HepG2 (cell line): ENCODE results near the gene BCCIP. TPM values are rescaled to one million over a fixed set of nuclear protein-coding genes. Genes with fewer than 3 reads are reported as not detected.

Experiments used
- AKAP8 ChIP-seq: sonication (generic); formaldehyde crosslinking; IDR thresholded peaks from 2 replicates; pipeline ENCODE4 v1.5.1; 2020; ENCODE audit warnings: mild to moderate bottlenecking, missing genetic modification reagents
- BORCS8-MEF2B ChIP-seq: sonication (generic); formaldehyde crosslinking; IDR thresholded peaks from 2 replicates; pipeline ENCODE4 v1.8.0; 2022; ENCODE audit warnings: mild to moderate bottlenecking, missing genetic modification reagents
- CHD4 ChIP-seq: fragments of 200-600 bp; sonication (generic); IDR thresholded peaks from 2 replicates; pipeline ENCODE4 v1.7.0; 2017; ENCODE audit warnings: mild to moderate bottlenecking, low read length, borderline replicate concordance
- EED ChIP-seq: sonication (generic); formaldehyde crosslinking; IDR thresholded peaks from 2 replicates; pipeline ENCODE4 v1.5.0; 2020; ENCODE audit warnings: mild to moderate bottlenecking, missing genetic modification reagents
- EP300 ChIP-seq, 3 experiments: sonication (generic) in 1 of 3; formaldehyde crosslinking in 1 of 3; IDR thresholded peaks; 2 replicates each; pipeline versions ENCODE4 v1.5.1 to v1.6.1; 2011 to 2020; ENCODE audit warnings: low read depth in 2 of 3, low read length in 2 of 3, borderline replicate concordance in 1 of 3, improper control_type of control experiment in 1 of 3, mild to moderate bottlenecking in 1 of 3, missing genetic modification reagents in 1 of 3, moderate library complexity in 1 of 3
- MATR3 ChIP-seq: sonication (generic); formaldehyde crosslinking; IDR thresholded peaks from 2 replicates; pipeline ENCODE4 v1.4.0; 2020; ENCODE audit warnings: missing genetic modification reagents
- MAZ ChIP-seq, 2 experiments: sonication (generic) in 1 of 2; formaldehyde crosslinking in 1 of 2; IDR thresholded peaks; 2 replicates each; pipeline versions ENCODE4 v1.5.0 to v1.6.1; 2012 to 2020; ENCODE audit warnings: low read depth in 2 of 2, mild to moderate bottlenecking in 2 of 2, borderline replicate concordance in 1 of 2, improper control_type of control experiment in 1 of 2, low read length in 1 of 2, missing genetic modification reagents in 1 of 2, moderate library complexity in 1 of 2
- MIER2 ChIP-seq: IDR thresholded peaks from 2 replicates; pipeline ENCODE4 v1.6.1; 2016; ENCODE audit warnings: missing biosample characterization, missing genetic modification reagents
- RBM39 ChIP-seq: fragments of 200-400 bp; formaldehyde crosslinking; IDR thresholded peaks from one replicate; pipeline ENCODE4 v1.6.1; 2018; ENCODE audit warnings: antibody characterized with exemption, mild to moderate bottlenecking, low read depth, low read length; ENCODE audit not compliant: poor library complexity, severe bottlenecking
- REPIN1 ChIP-seq: sonication (generic); formaldehyde crosslinking; IDR thresholded peaks from 2 replicates; pipeline ENCODE4 v1.8.0; 2022; ENCODE audit warnings: missing genetic modification reagents, low read depth, mild to moderate bottlenecking, borderline replicate concordance
- RFXANK ChIP-seq: IDR thresholded peaks from 2 replicates; pipeline ENCODE4 v1.6.1; 2016
- SMC3 ChIP-seq: IDR thresholded peaks from 2 replicates; pipeline ENCODE4 v1.6.1; 2011; ENCODE audit warnings: low read length, improper control_type of control experiment
- SRF ChIP-seq: IDR thresholded peaks from 2 replicates; pipeline ENCODE4 v1.6.1; 2011; ENCODE audit warnings: mild to moderate bottlenecking, low read depth, low read length, moderate library complexity
- ZMYM4 ChIP-seq: sonication (generic); formaldehyde crosslinking; IDR thresholded peaks from 2 replicates; pipeline ENCODE4 v1.8.1; 2023; ENCODE audit warnings: mild to moderate bottlenecking, missing genetic modification reagents
- ZNF121 ChIP-seq: sonication (generic); formaldehyde crosslinking; IDR thresholded peaks from 2 replicates; pipeline ENCODE4 v1.5.0; 2020; ENCODE audit warnings: mild to moderate bottlenecking, missing genetic modification reagents
- ZNF263 ChIP-seq: sonication (generic); formaldehyde crosslinking; IDR thresholded peaks from 2 replicates; pipeline ENCODE4 v1.4.0; 2020; ENCODE audit warnings: missing genetic modification reagents
- ZNF296 ChIP-seq: sonication (generic); formaldehyde crosslinking; conservative IDR thresholded peaks from 2 replicates; pipeline ENCODE4 v1.5.0; 2020; ENCODE audit warnings: mild to moderate bottlenecking, missing genetic modification reagents
- ZNF660 ChIP-seq: sonication (generic); formaldehyde crosslinking; IDR thresholded peaks from 2 replicates; pipeline ENCODE4 v1.5.1; 2020; ENCODE audit warnings: mild to moderate bottlenecking, low read depth, missing genetic modification reagents, borderline replicate concordance
- ZNF724P ChIP-seq: sonication (generic); formaldehyde crosslinking; IDR thresholded peaks from 2 replicates; pipeline ENCODE4 v1.8.0; 2022; ENCODE audit warnings: missing genetic modification reagents, borderline replicate concordance
- ZNF841 ChIP-seq: sonication (generic); formaldehyde crosslinking; IDR thresholded peaks from 2 replicates; pipeline ENCODE4 v1.8.1; 2023; ENCODE audit warnings: missing genetic modification reagents, borderline replicate concordance
- ZSCAN12 ChIP-seq: sonication (generic); formaldehyde crosslinking; IDR thresholded peaks from 2 replicates; pipeline ENCODE4 v1.9.0; 2021; ENCODE audit warnings: mild to moderate bottlenecking, missing genetic modification reagents
- polyA plus RNA-seq, 8 experiments: library from polyadenylated mRNA; depleted of rRNA in 3 of 8; stranded (reverse) in 7 of 8; unstranded in 1 of 8; fragments of >200 nt; fragmentation: Illumina TruSeq in 4 of 8; extraction: Trizol in 4 of 8; gene quantifications; 2 replicates each; pipeline versions ENCODE4 v1.2.1 to v1.2.3, GENCODE V29; 2011 to 2016; ENCODE audit warnings: low read depth in 4 of 8, missing spikeins in 1 of 8, mixed read lengths in 1 of 8; ENCODE audit not compliant: insufficient read depth in 1 of 8
- total RNA-seq, 5 experiments: library from RNA; depleted of rRNA; stranded (reverse); fragments of >200 nt; fragmentation: Illumina TruSeq; extraction: Trizol; gene quantifications; 2 replicates each; pipeline ENCODE4 v1.2.3, GENCODE V29; 2016; ENCODE audit warnings: low read depth in 1 of 5
- TF ChIP-seq, protein P1 (sequence below): sonication (generic); formaldehyde crosslinking; IDR thresholded peaks from 2 replicates; pipeline ENCODE4 v1.4.0; 2020; ENCODE audit warnings: mild to moderate bottlenecking, missing genetic modification reagents
- TF ChIP-seq, protein P2 (sequence below): sonication (generic); formaldehyde crosslinking; IDR thresholded peaks from 2 replicates; pipeline ENCODE4 v1.8.1; 2023; ENCODE audit warnings: mild to moderate bottlenecking, inconsistent platforms, moderate library complexity, missing genetic modification reagents, borderline replicate concordance
- TF ChIP-seq, protein P3 (sequence below): sonication (generic); formaldehyde crosslinking; IDR thresholded peaks from 2 replicates; pipeline ENCODE4 v1.5.1; 2020; ENCODE audit warnings: missing genetic modification reagents, mild to moderate bottlenecking, borderline replicate concordance

BCCIP gene
- total and polyA plus RNA-seq, 2 of the 13 experiments (the other 11 are each of a cell fraction or from before 2014, with no cell fraction given), result 37.0 to 132 TPM

DNA sequence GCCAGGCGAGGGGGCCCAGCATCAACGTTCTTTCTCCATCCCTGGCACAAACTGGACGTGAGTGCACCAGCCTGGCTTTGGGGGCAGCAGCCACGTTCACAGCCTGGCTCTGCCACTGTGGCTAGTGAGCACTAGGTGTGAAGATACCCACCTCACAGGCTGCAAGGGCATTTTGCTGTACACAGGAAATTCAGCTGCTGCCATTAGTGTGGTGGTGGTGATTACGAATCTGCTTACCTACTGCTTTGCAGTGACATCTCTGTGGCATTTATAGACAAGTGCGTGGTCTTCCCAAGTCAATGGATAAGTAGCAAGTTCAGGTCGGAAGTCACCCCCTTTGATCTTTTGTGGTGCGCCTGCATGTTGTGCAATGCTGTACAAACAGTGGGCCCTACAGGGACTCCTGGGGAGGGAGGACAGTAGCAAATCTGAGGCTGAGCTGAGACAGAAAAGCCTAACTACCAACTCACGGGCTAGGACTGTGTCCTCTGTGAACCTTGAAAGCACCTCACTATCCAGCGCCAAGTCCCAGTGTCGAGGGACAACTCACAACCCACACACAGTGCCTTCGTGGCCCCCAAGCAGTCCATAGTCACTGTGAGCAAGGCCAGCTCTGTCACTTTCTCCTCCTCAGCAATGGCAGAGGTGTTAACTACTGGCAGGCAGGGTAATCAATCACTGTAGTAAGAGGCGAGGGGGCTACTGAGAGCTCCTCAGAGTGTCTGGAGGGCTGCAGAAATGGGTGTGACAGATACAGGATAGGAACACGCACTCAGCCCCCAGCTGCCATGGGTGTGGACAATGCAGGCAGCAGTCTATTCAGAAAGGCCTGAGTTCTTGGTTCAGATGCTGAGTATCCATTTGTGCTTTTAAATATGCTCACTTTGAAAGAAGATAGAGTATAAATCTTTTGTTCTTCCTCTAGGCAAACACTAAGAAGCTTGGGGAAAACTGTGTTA lies 30.7 kb upstream of the BCCIP start (continued):
- 0 out of 2 replicates have a peak, but pooled peaks have one; percentile 63 for TF ChIP-seq MAZ (IDR thresholded peaks at IDR 0.05; ENCODE audit: borderline replicate concordance, low read depth, low read length)
- peak; percentile 86 for TF ChIP-seq MAZ (CRISPR knock-in tag; IDR thresholded peaks at IDR 0.05; ENCODE audit: low read depth)
- no peak for TF ChIP-seq ZNF660
- no peak for TF ChIP-seq MATR3
- no peak for TF ChIP-seq ZNF296 (CRISPR knock-in tag)
- peak; percentile 95 for TF ChIP-seq ZNF263 (CRISPR knock-in tag)
- TF ChIP-seq, protein P1, sequence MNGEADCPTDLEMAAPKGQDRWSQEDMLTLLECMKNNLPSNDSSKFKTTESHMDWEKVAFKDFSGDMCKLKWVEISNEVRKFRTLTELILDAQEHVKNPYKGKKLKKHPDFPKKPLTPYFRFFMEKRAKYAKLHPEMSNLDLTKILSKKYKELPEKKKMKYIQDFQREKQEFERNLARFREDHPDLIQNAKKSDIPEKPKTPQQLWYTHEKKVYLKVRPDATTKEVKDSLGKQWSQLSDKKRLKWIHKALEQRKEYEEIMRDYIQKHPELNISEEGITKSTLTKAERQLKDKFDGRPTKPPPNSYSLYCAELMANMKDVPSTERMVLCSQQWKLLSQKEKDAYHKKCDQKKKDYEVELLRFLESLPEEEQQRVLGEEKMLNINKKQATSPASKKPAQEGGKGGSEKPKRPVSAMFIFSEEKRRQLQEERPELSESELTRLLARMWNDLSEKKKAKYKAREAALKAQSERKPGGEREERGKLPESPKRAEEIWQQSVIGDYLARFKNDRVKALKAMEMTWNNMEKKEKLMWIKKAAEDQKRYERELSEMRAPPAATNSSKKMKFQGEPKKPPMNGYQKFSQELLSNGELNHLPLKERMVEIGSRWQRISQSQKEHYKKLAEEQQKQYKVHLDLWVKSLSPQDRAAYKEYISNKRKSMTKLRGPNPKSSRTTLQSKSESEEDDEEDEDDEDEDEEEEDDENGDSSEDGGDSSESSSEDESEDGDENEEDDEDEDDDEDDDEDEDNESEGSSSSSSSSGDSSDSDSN (CRISPR knock-in tag), result peak; percentile 67
- TF ChIP-seq RFXANK, result 0 out of 2 replicates have a peak, but pooled peaks have one; percentile 57
- TF ChIP-seq ZSCAN12 (CRISPR knock-in tag), result no peak
- no peak for TF ChIP-seq SRF
- TF ChIP-seq, protein P2, sequence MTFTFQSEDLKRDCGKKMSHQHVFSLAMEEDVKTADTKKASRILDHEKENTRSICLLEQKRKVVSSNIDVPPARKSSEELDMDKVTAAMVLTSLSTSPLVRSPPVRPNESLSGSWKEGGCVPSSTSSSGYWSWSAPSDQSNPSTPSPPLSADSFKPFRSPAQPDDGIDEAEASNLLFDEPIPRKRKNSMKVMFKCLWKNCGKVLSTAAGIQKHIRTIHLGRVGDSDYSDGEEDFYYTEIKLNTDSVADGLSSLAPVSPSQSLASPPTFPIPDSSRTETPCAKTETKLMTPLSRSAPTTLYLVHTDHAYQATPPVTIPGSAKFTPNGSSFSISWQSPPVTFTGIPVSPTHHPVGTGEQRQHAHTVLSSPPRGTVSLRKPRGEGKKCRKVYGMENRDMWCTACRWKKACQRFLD (CRISPR knock-in tag), result 0 out of 2 replicates have a peak, but pooled peaks have one; percentile 59
- 0 out of 2 replicates have a peak, but pooled peaks have one; percentile 53 for TF ChIP-seq ZNF724P (CRISPR knock-in tag)
- no peak for TF ChIP-seq RBM39
- no peak for TF ChIP-seq CHD4
- TF ChIP-seq ZMYM4, result peak; percentile 96
- peak; percentile 63; the same call in 1 of the 2 replicates for TF ChIP-seq BORCS8-MEF2B (CRISPR knock-in tag)
- peak; percentile 89 for TF ChIP-seq AKAP8 (CRISPR knock-in tag)
- TF ChIP-seq, protein P3, sequence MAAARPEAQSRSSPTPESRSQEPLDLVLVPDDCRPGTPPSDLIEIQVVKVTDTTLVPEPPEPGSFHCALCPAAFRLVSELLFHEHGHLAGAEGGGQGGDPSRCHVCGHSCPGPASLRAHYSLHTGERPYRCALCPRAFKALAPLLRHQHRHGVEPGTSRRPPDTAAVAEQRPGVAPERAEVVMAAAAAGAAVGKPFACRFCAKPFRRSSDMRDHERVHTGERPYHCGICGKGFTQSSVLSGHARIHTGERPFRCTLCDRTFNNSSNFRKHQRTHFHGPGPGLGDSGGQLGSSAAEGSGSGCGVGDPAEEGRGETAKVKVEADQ (CRISPR knock-in tag), result peak; percentile 83
- peak; percentile 67; the same call in 1 of the 2 replicates for TF ChIP-seq MIER2 (CRISPR knock-in tag)
- peak; percentile 74; the same call in 1 of the 2 replicates for TF ChIP-seq REPIN1 (CRISPR knock-in tag)
- TF ChIP-seq EED (CRISPR knock-in tag), result no peak
- no peak for TF ChIP-seq ZNF841 (CRISPR knock-in tag)
- TF ChIP-seq EP300 (IDR thresholded peaks at IDR 0.05; ENCODE audit: low read depth in 2 of 2, low read length in 2 of 2), result peak; percentile 57 to 92; a peak in 2 of 4 replicates
- peak; percentile 85 for TF ChIP-seq EP300 (CRISPR knock-in tag; IDR thresholded peaks at IDR 0.05; ENCODE audit: borderline replicate concordance)
- 0 out of 2 replicates have a peak, but pooled peaks have one; percentile 19 for TF ChIP-seq ZNF121
- TF ChIP-seq SMC3, result peak; percentile 34; the same call in 1 of the 2 replicates
